Activated naive CD8-positive, alpha-beta T cell treated with anti-CD3 and anti-CD28 coated beads, Interleukin-2, amount 10 ng/mL, durations not matched to agents 7 days and 5 days (primary cell): ENCODE results near the gene POGZ. TPM values are rescaled to one million over a fixed set of nuclear protein-coding genes. Genes with fewer than 3 reads are reported as not detected.

Source experiments
- ATAC-seq: fragments of 150-1000 bp; cut with Tn5 transposase; one replicate; pipeline ENCODE4 v1.10.0; 2021; ENCODE audit warnings: low read depth, moderate library complexity
- POLR2A ChIA-PET: fragments of 350-600 bp; sonication (Branson Sonifier 250); formaldehyde crosslinking; loops from one replicate; lab custom pipeline; 2021; ENCODE audit warnings: antibody characterized with exemption; lab: Charles Lee
- DNase-seq: peaks from one replicate; pipeline ENCODE4 v3.0.0; 2021
- H3K27ac Mint-ChIP-seq: one replicate; pipeline ENCODE4 v1.8.0; 2022; ENCODE audit warnings: mild to moderate bottlenecking, mixed read lengths
- H3K27me3 Mint-ChIP-seq: one replicate; pipeline ENCODE4 v1.8.0; 2022; ENCODE audit warnings: mild to moderate bottlenecking, moderate library complexity, mixed read lengths
- H3K36me3 Mint-ChIP-seq: one replicate; pipeline ENCODE4 v1.8.0; 2021; ENCODE audit warnings: mild to moderate bottlenecking, mixed read lengths
- H3K4me1 Mint-ChIP-seq: one replicate; pipeline ENCODE4 v1.8.0; 2021; ENCODE audit warnings: mixed read lengths
- H3K4me3 Mint-ChIP-seq: one replicate; pipeline ENCODE4 v1.8.0; 2022; ENCODE audit warnings: mild to moderate bottlenecking, moderate library complexity, mixed read lengths
- H3K9me3 Mint-ChIP-seq: one replicate; pipeline ENCODE4 v1.8.0; 2021; ENCODE audit warnings: mixed read lengths
- total RNA-seq, 2 experiments: library from RNA; stranded (reverse); gene quantifications; one replicate each; pipeline ENCODE4 v1.2.3, GENCODE V29; 2021

The POGZ gene
- total RNA-seq, 2 experiments from 2014 or later, result 94.8 to 104 TPM

- Mint-ChIP-seq H3K27me3 (peaks cover 4% of the 10 kb centered on the region), H3K36me3 (no peaks in the 10 kb centered on the region), H3K4me1 (peaks cover 6% of the 10 kb centered on the region), H3K27ac (no peak overlapping the region), H3K9me3 (no peaks in the 10 kb centered on the region), H3K4me3 (no peak overlapping the region)
- ATAC-seq (no peak), DNase-seq (no peak)
- POLR2A ChIA-PET, result interaction anchor here (0.7 kb wide), 1 partner anchor 28 kb away, joined by 3 read pairs; the partner anchor contains the start of gene PSMB4
These were observed 87.8 kb downstream of the POGZ start for GRCh38 chr1:151371370-151372057.

- ATAC-seq (no peak), DNase-seq (no peak)
- Mint-ChIP-seq H3K9me3 (no peaks in the 10 kb centered on the region), H3K27ac (no peak overlapping the region), H3K27me3 (no peaks in the 10 kb centered on the region), H3K4me1 (peaks cover 6% of the 10 kb centered on the region), H3K36me3 (no peaks in the 10 kb centered on the region), H3K4me3 (no peak overlapping the region)
- POLR2A ChIA-PET, result no interaction called here
These were observed 88.9 kb downstream of the POGZ start for GRCh38 chr1:151370211-151370911.

GRCh38 chr1:151369621-151370048 is 89.7 kb downstream of the POGZ start:
- no peaks in the 10 kb centered on the region for H3K9me3 Mint-ChIP-seq
- POLR2A ChIA-PET, result no interaction called here
- H3K4me3 Mint-ChIP-seq, result no peak overlapping the region
- H3K27me3 Mint-ChIP-seq, result no peaks in the 10 kb centered on the region
- H3K27ac Mint-ChIP-seq, result no peak overlapping the region
- no peaks in the 10 kb centered on the region for H3K36me3 Mint-ChIP-seq
- ATAC-seq, result no peak
- peaks cover 6% of the 10 kb centered on the region for H3K4me1 Mint-ChIP-seq
- no peak for DNase-seq

- Mint-ChIP-seq H3K4me1 (peaks cover 6% of the 10 kb centered on the region), H3K27me3 (no peaks in the 10 kb centered on the region), H3K36me3 (no peaks in the 10 kb centered on the region), H3K27ac (no peak overlapping the region), H3K4me3 (no peak overlapping the region), H3K9me3 (no peaks in the 10 kb centered on the region)
- POLR2A ChIA-PET, result no interaction called here
- DNase-seq (no peak), ATAC-seq (no peak)
These were observed 90.0 kb downstream of the POGZ start for GRCh38 chr1:151369302-151369610.

GRCh38 chr1:151368393-151369301 is 90.6 kb downstream of the POGZ start:
- Mint-ChIP-seq H3K4me3 (no peak overlapping the region), H3K9me3 (no peaks in the 10 kb centered on the region), H3K27me3 (no peaks in the 10 kb centered on the region), H3K36me3 (no peaks in the 10 kb centered on the region), H3K27ac (no peak overlapping the region), H3K4me1 (peaks cover under 1% of the 10 kb centered on the region)
- no peak for ATAC-seq
- POLR2A ChIA-PET, result no interaction called here
- DNase-seq, result no peak

- Mint-ChIP-seq H3K27ac (no peak overlapping the region), H3K36me3 (no peaks in the 10 kb centered on the region), H3K4me3 (no peak overlapping the region), H3K4me1 (no peaks in the 10 kb centered on the region), H3K27me3 (no peaks in the 10 kb centered on the region), H3K9me3 (peaks cover 4% of the 10 kb centered on the region)
- no peak for DNase-seq
- ATAC-seq, result no peak
- POLR2A ChIA-PET, result no interaction called here
These were observed 91.5 kb downstream of the POGZ start for GRCh38 chr1:151367658-151368392.

GRCh38 chr1:151364996-151365395 is 94.3 kb downstream of the POGZ start:
- Mint-ChIP-seq H3K27me3 (no peaks in the 10 kb centered on the region), H3K27ac (no peak overlapping the region), H3K9me3 (peaks cover 14% of the 10 kb centered on the region), H3K4me3 (no peak overlapping the region), H3K4me1 (no peaks in the 10 kb centered on the region), H3K36me3 (peaks cover 3% of the 10 kb centered on the region)
- DNase-seq, result no peak
- POLR2A ChIA-PET, result interaction anchor here (0.7 kb wide), 1 partner anchor 94 kb away, joined by 3 read pairs; the partner anchor contains the start of gene POGZ
- no peak for ATAC-seq

GRCh38 chr1:151362308-151363155 is 96.8 kb downstream of the POGZ start:
- Mint-ChIP-seq H3K27me3 (no peaks in the 10 kb centered on the region), H3K4me1 (no peaks in the 10 kb centered on the region), H3K9me3 (peaks cover 14% of the 10 kb centered on the region), H3K36me3 (peaks cover 3% of the 10 kb centered on the region), H3K4me3 (no peak overlapping the region), H3K27ac (no peak overlapping the region)
- ATAC-seq (no peak), DNase-seq (no peak)
- POLR2A ChIA-PET, result no interaction called here

- POLR2A ChIA-PET, result no interaction called here
- no peaks in the 10 kb centered on the region for H3K4me1 Mint-ChIP-seq
These were observed 97.4 kb downstream of the POGZ start for GRCh38 chr1:151361883-151362282.

GRCh38 chr1:151356696-151357095 is 102.6 kb downstream of the POGZ start:
- H3K9me3 Mint-ChIP-seq, result peaks cover 6% of the 10 kb centered on the region
- H3K27ac Mint-ChIP-seq, result no peak overlapping the region
- H3K4me3 Mint-ChIP-seq, result no peak overlapping the region
- DNase-seq (no peak), ATAC-seq (no peak)
- H3K27me3 Mint-ChIP-seq, result no peaks in the 10 kb centered on the region
- no peaks in the 10 kb centered on the region for H3K4me1 Mint-ChIP-seq
- H3K36me3 Mint-ChIP-seq, result peaks cover 6% of the 10 kb centered on the region
- POLR2A ChIA-PET, result no interaction called here

More at GRCh38 chr1:151361883-151362282, 97.4 kb downstream of the POGZ start:
- H3K9me3 Mint-ChIP-seq, result peaks cover 14% of the 10 kb centered on the region
- DNase-seq (no peak), ATAC-seq (no peak)
- H3K36me3 Mint-ChIP-seq, result peaks cover 3% of the 10 kb centered on the region
- H3K4me3 Mint-ChIP-seq, result no peak overlapping the region
- no peak overlapping the region for H3K27ac Mint-ChIP-seq
- H3K27me3 Mint-ChIP-seq, result no peaks in the 10 kb centered on the region
